Endothelial cell of umbilical vein (primary cell): ENCODE data around the gene SLIT1. TPM values are rescaled to one million over a fixed set of nuclear protein-coding genes. Genes with fewer than 3 reads are reported as not detected.

Source experiments
- BruUV-seq: library from RNA; stranded (reverse); fragments of 400-500 nt; replicated peaks from 2 replicates; lab custom pipeline; 2021; lab: Mats Ljungman, UMichigan
- CTCF ChIA-PET: fragments of 300-600, 350-600 bp; sonication (Branson Sonifier 250); formaldehyde crosslinking; loops from one replicate; lab custom pipeline; 2021; ENCODE audit warnings: antibody characterized with exemption, inconsistent platforms; lab: Charles Lee
- POLR2A ChIA-PET: fragments of 300-600, 350-600 bp; sonication (Branson Sonifier 250); formaldehyde crosslinking; loops from one replicate; lab custom pipeline; 2021; ENCODE audit warnings: antibody characterized with exemption, inconsistent platforms; lab: Charles Lee
- DNase-seq: peaks from one replicate; pipeline ENCODE4 v3.0.0-alpha.2; 2011; ENCODE audit warnings: low read depth, low spot score
- FAIRE-seq: peaks from 2 replicates; lab custom pipeline; 2011; peaks lifted over from hg19 to GRCh38; lab: Jason Lieb, UNC
- H2AFZ ChIP-seq: 2 replicates; pipeline ENCODE4 v1.6.0; 2012; ENCODE audit warnings: low read depth, low read length, control low read depth, inconsistent platforms
- H3K27ac ChIP-seq: 2 replicates; pipeline ENCODE4 v1.5.1; 2011; ENCODE audit warnings: low read depth, mild to moderate bottlenecking, control low read depth, low read length, moderate library complexity; ENCODE audit not compliant: insufficient read depth
- H3K27me3 ChIP-seq, 2 experiments: 2 replicates each; pipeline versions ENCODE4 v1.6.0 to v1.6.1; 2011; ENCODE audit warnings: low read length in 2 of 2, mixed read lengths in 1 of 2; ENCODE audit not compliant: control insufficient read depth in 2 of 2, insufficient read depth in 2 of 2
- H3K36me3 ChIP-seq, 2 experiments: 2 replicates in 1 of 2; 3 replicates in 1 of 2; pipeline ENCODE4 v1.5.1; 2011; ENCODE audit warnings: low read length in 2 of 2, mild to moderate bottlenecking in 1 of 2, moderate library complexity in 1 of 2; ENCODE audit not compliant: control insufficient read depth in 2 of 2, insufficient read depth in 2 of 2; ENCODE audit errors: extremely low read depth in 1 of 2
- H3K4me1 ChIP-seq: 3 replicates; pipeline ENCODE4 v1.5.1; 2011; ENCODE audit warnings: mild to moderate bottlenecking, low read length; ENCODE audit not compliant: control insufficient read depth, insufficient read depth; ENCODE audit errors: extremely low read depth
- H3K4me2 ChIP-seq: 2 replicates; pipeline ENCODE4 v1.6.1; 2011; ENCODE audit warnings: low read length, control low read depth, mixed read lengths; ENCODE audit not compliant: insufficient read depth
- H3K4me3 ChIP-seq, 3 experiments: fragments of 200-600 bp in 1 of 3; sonication (generic), shearing (Covaris generic) in 1 of 3; replicated peaks in 1 of 3; 2 replicates each; pipeline ENCODE4 v1.5.1; 2011 to 2016; ENCODE audit warnings: control low read depth in 3 of 3, low read length in 3 of 3, mild to moderate bottlenecking in 2 of 3, inconsistent platforms in 1 of 3, low read depth in 1 of 3, moderate library complexity in 1 of 3; ENCODE audit not compliant: insufficient read depth in 1 of 3
- H3K79me2 ChIP-seq: 2 replicates; pipeline ENCODE4 v1.6.0; 2012; ENCODE audit warnings: low read length, inconsistent platforms; ENCODE audit not compliant: control insufficient read depth, insufficient read depth
- H3K9ac ChIP-seq: replicated peaks from 2 replicates; pipeline ENCODE3; 2011; ENCODE audit warnings: low read length, control low read depth; ENCODE audit not compliant: insufficient read depth; ENCODE audit errors: extremely low read depth
- H3K9me1 ChIP-seq: replicated peaks from 3 replicates; pipeline ENCODE4 v1.6.0; 2011; ENCODE audit warnings: mild to moderate bottlenecking, low read length; ENCODE audit not compliant: control insufficient read depth, insufficient read depth; ENCODE audit errors: extremely low read depth
- H3K9me3 ChIP-seq: replicated peaks from 2 replicates; pipeline ENCODE4 v1.5.1; 2012; ENCODE audit warnings: low read length, inconsistent platforms; ENCODE audit not compliant: control insufficient read depth, insufficient read depth
- H4K20me1 ChIP-seq: replicated peaks from 2 replicates; pipeline ENCODE3; 2011; ENCODE audit warnings: mild to moderate bottlenecking, low read length; ENCODE audit not compliant: control insufficient read depth, insufficient read depth; ENCODE audit errors: extremely low read depth
- EZH2 ChIP-seq: IDR thresholded peaks from 2 replicates; pipeline ENCODE4 v1.6.1; 2012; ENCODE audit warnings: borderline replicate concordance, low read depth, mild to moderate bottlenecking, moderate library complexity, low read length, inconsistent platforms; ENCODE audit not compliant: severe bottlenecking
- FOS ChIP-seq: IDR thresholded peaks from 2 replicates; pipeline ENCODE4 v1.6.1; 2011; ENCODE audit warnings: mild to moderate bottlenecking, low read length, moderate library complexity, borderline replicate concordance; ENCODE audit not compliant: insufficient read depth
- GATA2 ChIP-seq: IDR thresholded peaks from 2 replicates; pipeline ENCODE4 v1.7.0; 2011; ENCODE audit warnings: low read depth, mild to moderate bottlenecking, moderate library complexity, mixed read lengths, low read length; ENCODE audit not compliant: insufficient read length, insufficient read depth
- JUN ChIP-seq: IDR thresholded peaks from 2 replicates; pipeline ENCODE4 v1.6.1; 2011; ENCODE audit warnings: borderline replicate concordance, low read depth; ENCODE audit not compliant: insufficient read length, insufficient read depth
- MYC ChIP-seq: IDR thresholded peaks from one replicate; pipeline ENCODE4 v1.6.1; 2011; ENCODE audit warnings: mild to moderate bottlenecking, low read depth, low read length
- POLR2A ChIP-seq: IDR thresholded peaks from 2 replicates; pipeline ENCODE4 v1.6.1; 2012; ENCODE audit warnings: low read depth, mild to moderate bottlenecking, control low read depth, low read length
- POLR2AphosphoS5 ChIP-seq: IDR thresholded peaks from 2 replicates; pipeline ENCODE4 v1.6.1; 2012; ENCODE audit warnings: low read depth, mild to moderate bottlenecking, control low read depth, low read length, moderate library complexity; ENCODE audit not compliant: insufficient read depth
- dilution Hi-C: fragments of 300-500 bp; cut with MboI; formaldehyde crosslinking; loops from one replicate; pipeline ENCODE4 v1.15.0; 2019; ENCODE audit warnings: low sequenced_read_pairs; ENCODE audit not compliant: extremely low pct_ligation_motif_present
- intact Hi-C: fragments of 100-400 bp; cut with micrococcal nuclease; formaldehyde crosslinking; loops from one replicate; pipeline ENCODE4 v1.10.0; 2022
- polyA plus RNA-seq, 4 experiments: library from polyadenylated mRNA; depleted of rRNA in 3 of 4; stranded (reverse) in 3 of 4; unstranded in 1 of 4; fragments of >200 nt; gene quantifications; 2 replicates each; pipeline versions ENCODE4 v1.2.1 to v1.2.3, GENCODE V29; 2011 to 2012; ENCODE audit warnings: missing spikeins in 1 of 4
- total RNA-seq: library from RNA; stranded (reverse); gene quantifications from 2 replicates; pipeline ENCODE4 v1.2.3, GENCODE V29; 2021
- TF ChIP-seq, protein P1 (sequence below), 2 donors: IDR thresholded peaks; 1 replicate in 1 of 2; 2 replicates in 1 of 2; pipeline ENCODE4 v1.5.1; 2011; ENCODE audit warnings: low read length in 2 of 2, mild to moderate bottlenecking in 2 of 2, moderate library complexity in 2 of 2, control low read depth in 1 of 2, inconsistent platforms in 1 of 2, low read depth in 1 of 2; ENCODE audit not compliant: insufficient read depth in 1 of 2; ENCODE audit errors: extremely low read depth in 1 of 2
- TF ChIP-seq, protein P2 (sequence below): IDR thresholded peaks from 2 replicates; pipeline ENCODE4 v1.6.1; 2011; ENCODE audit not compliant: insufficient read depth, insufficient read length

SLIT1 gene
- total and polyA plus RNA-seq, 2 donors (not counting 3 experiments of a cell fraction or from before 2014, with no cell fraction given): 0.04 to 0.20 TPM

DNA sequence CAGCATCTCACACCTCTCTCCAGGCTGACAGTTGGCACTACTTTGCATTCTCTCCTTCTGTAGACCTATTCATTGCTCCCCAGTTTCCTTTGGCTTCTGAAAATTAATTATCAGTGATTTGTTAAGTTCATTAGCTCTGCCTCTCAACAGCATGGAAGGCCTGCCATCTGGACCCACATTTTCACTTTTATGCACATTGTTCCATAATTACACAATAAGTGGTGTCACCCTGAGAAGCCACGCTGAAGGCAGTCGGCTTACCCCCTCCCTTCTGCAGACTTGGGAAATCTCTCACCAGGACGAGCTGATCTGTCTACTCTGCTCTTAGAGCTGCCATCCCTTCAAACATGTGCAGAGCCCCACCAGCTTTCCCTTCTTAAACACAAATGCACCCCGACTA lies 64.7 kb downstream of the SLIT1 start:
- H4K20me1 ChIP-seq: no peaks in the 10 kb centered on the region
- H3K4me2 ChIP-seq: no peak overlapping the region
- H2AFZ ChIP-seq: no peak overlapping the region
- POLR2A ChIA-PET: no interaction called here
- no peaks in the 10 kb centered on the region for H3K9me1 ChIP-seq
- H3K4me3 ChIP-seq: no peak overlapping the region
- DNase-seq (no peak), FAIRE-seq (no peak)
- no peaks in the 10 kb centered on the region for H3K36me3 ChIP-seq
- no peak overlapping the region for H3K27ac ChIP-seq
- dilution Hi-C loops: no loop called here
- H3K4me1 ChIP-seq: no peaks in the 10 kb centered on the region
- H3K27me3 ChIP-seq: peaks cover 2 to 7% of the 10 kb centered on the region in 2 experiments
- no TSS peak for BruUV-seq
- H3K9ac ChIP-seq: no peak overlapping the region
- no peaks in the 10 kb centered on the region for H3K9me3 ChIP-seq
- CTCF ChIA-PET: no interaction called here
- intact Hi-C loops: no loop called here
- no peaks in the 10 kb centered on the region for H3K79me2 ChIP-seq
- TF ChIP-seq POLR2AphosphoS5 (no peak), GATA2 (no peak), EZH2 (no peak), FOS (no peak), MYC (no peak), POLR2A (no peak), JUN (no peak)
- TF ChIP-seq, protein P1, sequence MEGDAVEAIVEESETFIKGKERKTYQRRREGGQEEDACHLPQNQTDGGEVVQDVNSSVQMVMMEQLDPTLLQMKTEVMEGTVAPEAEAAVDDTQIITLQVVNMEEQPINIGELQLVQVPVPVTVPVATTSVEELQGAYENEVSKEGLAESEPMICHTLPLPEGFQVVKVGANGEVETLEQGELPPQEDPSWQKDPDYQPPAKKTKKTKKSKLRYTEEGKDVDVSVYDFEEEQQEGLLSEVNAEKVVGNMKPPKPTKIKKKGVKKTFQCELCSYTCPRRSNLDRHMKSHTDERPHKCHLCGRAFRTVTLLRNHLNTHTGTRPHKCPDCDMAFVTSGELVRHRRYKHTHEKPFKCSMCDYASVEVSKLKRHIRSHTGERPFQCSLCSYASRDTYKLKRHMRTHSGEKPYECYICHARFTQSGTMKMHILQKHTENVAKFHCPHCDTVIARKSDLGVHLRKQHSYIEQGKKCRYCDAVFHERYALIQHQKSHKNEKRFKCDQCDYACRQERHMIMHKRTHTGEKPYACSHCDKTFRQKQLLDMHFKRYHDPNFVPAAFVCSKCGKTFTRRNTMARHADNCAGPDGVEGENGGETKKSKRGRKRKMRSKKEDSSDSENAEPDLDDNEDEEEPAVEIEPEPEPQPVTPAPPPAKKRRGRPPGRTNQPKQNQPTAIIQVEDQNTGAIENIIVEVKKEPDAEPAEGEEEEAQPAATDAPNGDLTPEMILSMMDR (IDR thresholded peaks at IDR 0.05; ENCODE audit: extremely low read depth in 1 of 2, insufficient read depth in 1 of 2, low read depth in 1 of 2, low read length in 2 of 2): no peak
- TF ChIP-seq, protein P2, sequence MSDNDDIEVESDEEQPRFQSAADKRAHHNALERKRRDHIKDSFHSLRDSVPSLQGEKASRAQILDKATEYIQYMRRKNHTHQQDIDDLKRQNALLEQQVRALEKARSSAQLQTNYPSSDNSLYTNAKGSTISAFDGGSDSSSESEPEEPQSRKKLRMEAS: no peak
